ENCODE results near the gene RSPO4.
"Not testable (repeated sequence)": the region's sequence is repeated elsewhere in the genome, so short reads cannot be mapped to it uniquely, and the experiment has no call there.

Gene RSPO4

GRCh38 chr20:1003920-1004697 lies 2.0 kb upstream of the RSPO4 start:
- DNase-seq: no peak

- DNase-seq: no peak
Measured at GRCh38 chr20:1002682-1003561, 811 bp upstream of the RSPO4 start.

GRCh38 chr20:1001116-1001515 lies 995 bp downstream of the RSPO4 start:
- DNase-seq: no peak

- DNase-seq: no peak
Measured at GRCh38 chr20:998231-998830, 3.8 kb downstream of the RSPO4 start.

- no peak for DNase-seq
Measured at GRCh38 chr20:997486-997885, 4.6 kb downstream of the RSPO4 start.

- DNase-seq: no peak
Measured at GRCh38 chr20:997016-997415, 5.1 kb downstream of the RSPO4 start.

DNA sequence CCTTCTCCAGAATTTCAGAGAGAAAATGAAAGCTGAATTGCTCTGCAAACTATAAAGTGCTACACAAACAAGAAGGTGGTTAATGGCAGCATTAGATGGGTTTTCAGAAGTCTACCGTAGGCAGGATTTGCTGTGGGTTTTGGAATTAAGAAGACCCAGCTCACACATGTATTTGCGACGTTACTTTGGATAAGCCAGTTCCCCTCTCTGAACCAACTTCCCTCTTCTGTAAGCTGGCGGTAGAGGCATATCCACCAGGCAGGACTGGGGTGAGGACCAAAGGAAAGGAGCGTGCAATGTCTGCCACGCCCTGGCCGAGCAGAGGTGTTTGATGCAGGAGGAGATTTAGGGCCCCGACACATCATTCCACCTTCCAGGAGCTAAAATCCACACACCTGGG lies 6.9 kb downstream of the RSPO4 start:
- no peak for DNase-seq

DNA sequence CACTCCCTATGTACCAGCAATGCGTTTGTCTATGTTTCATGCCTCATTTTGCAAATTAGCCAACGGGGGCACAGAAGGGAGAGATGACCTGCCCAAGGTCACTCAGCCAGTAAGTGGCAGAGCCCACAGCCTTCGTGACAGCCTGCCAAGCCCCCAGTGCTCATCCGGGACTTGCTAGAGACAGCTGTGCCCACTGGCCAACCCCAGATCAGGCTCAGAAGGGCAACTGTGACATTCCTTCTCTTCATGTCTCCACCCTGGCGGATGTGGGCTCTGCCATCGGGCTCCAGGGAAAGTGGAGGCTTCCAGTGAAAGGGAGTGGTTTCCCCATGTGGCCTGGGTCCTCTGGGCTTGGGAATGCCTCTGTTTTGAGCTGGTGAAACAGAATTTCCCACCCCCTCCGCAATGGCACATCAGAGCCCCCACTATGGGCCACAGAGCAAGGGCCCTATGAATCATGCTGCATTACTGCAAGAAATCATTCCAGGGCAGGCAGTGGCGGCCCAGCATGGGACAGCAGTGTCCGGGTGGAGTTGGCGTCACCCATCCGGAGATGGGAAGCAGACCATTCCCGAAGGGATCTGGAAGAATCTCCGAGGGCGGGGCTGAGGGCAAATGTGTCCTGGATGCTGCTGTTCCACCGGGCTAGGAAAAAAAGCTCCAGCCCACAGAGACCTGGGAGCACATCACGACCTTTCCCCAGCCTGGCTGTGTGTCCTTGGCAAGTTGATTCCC lies 9.1 kb downstream of the RSPO4 start:
- DNase-seq: no peak

DNA sequence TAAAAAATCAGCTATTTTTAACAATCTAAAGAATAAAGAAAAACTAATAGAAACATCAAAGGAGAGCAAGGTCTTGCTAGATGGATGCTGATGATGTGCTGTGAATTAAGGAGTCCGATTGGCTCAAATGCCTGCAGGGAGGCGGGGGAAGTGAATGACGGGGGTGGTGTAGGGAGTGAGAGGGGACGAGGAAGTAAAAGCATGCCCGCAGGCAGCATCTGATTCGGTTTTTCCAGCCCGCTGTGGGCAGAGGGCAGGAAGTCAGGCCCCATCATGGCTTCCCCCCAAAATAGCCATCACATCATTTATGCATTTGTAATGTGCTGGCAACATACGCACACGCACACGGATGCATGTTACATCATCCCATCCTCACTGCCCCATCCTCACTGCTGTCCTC lies 10.3 kb downstream of the RSPO4 start:
- no peak for DNase-seq

GRCh38 chr20:990293-990959 lies 11.7 kb downstream of the RSPO4 start:
- DNase-seq: no peak

- DNase-seq: no peak
Measured at GRCh38 chr20:988272-988671, 13.8 kb downstream of the RSPO4 start.

DNA sequence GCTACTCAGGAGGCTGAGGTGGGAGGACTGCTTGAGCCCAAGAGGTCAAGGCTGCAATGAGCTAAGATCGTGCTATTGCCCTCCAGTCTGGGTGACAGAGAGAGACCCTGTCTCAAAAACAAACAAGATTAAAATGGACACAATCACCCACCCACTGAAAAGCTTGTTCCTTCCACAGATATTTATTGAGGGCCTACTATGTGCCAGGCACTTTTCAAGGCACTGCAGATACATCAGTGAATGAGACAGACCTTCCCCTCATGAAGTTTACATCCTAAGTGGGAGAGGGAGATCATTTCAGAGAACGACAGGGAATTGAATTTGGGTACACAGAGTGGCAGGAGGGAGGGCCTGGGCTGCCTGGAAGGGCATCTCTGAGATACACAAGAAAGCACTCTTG lies 14.4 kb downstream of the RSPO4 start:
- DNase-seq: no peak

- DNase-seq: no peak
Measured at GRCh38 chr20:986733-987355, 15.3 kb downstream of the RSPO4 start.

- DNase-seq: not testable (repeated sequence)
Measured at GRCh38 chr20:984994-985393, 17.1 kb downstream of the RSPO4 start.

GRCh38 chr20:982754-983153 lies 19.4 kb downstream of the RSPO4 start:
- DNase-seq: no peak

DNA sequence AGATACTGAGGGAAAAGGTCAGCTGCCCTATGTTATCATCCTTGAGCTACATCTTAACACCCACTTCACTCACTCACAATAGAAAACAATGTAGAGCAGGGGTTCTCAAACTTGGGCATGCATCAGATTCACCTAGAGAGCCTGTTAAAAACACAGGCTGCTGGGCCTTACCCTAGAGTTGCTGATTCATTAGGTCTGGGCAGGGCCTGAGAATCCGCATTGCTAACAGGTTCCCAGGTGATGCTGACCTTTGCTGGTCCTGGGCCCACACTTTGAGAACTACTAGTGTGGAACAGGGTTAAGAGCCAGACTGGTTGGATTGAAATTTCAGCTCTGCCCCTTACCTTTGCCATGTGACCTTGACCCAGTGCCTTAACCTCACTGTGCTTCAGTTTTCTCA lies 25.1 kb downstream of the RSPO4 start:
- no peak for DNase-seq

DNA sequence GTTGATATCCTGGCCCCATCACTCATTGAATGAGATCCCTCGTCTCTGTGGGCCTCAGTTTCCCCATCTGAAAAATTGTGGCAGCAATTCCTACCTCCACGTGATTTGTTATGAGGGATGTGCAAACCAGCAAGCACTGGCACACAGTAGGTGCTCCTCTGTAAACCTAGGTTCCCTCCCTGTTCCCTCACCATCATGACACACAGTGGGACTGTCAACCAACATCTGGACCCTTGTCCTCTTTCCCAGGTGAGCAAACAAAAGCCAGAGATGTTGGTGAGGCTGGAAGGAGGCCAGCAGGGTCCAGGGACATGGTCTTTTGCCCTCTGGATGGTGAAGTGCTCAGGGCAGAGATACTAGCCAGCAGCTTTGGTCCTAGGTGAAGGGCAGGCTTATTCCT lies 26.1 kb downstream of the RSPO4 start:
- no peak for DNase-seq

DNA sequence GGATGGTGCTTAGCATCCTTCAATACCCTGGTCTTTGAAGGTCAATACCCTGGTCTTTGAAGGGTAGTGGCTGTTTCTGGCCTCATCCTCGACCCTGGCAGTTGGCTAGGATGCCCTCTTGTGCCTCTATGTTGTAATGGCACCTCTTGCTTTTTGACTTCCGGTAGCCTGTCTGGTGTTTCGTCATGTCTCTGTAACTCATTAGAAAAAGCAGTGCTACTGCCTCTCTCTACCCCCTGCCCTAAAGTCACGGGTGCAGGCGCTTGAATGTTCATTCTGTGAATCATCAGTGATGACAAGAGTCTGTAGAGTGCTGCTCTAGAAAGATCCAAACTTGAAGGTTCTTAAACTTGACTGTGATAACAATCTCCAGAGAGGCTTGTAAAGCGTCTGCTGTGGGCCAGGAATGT lies 28.3 kb downstream of the RSPO4 start:
- no peak for DNase-seq

DNA sequence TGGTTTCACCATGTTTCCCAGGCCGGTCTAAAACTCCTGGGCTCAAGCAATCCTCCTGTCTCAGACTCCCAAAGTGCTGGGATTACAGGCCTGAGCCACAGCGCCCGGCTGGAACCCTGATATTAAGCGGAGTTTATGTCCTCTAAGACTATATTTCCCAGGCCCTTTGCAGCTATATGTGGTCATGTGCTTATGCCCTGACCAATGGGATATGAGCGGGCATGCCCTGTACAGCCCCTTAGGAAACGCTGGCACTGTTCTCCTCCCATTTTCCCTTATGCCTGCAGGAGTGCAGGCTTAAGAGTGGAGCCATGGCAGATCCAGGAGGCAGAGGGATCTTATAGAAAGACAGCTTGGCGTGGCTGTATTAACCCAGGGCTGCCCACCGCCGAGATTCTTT lies 29.9 kb downstream of the RSPO4 start:
- no peak for DNase-seq

GRCh38 chr20:971346-971745 lies 30.8 kb downstream of the RSPO4 start:
- DNase-seq: no peak

DNA sequence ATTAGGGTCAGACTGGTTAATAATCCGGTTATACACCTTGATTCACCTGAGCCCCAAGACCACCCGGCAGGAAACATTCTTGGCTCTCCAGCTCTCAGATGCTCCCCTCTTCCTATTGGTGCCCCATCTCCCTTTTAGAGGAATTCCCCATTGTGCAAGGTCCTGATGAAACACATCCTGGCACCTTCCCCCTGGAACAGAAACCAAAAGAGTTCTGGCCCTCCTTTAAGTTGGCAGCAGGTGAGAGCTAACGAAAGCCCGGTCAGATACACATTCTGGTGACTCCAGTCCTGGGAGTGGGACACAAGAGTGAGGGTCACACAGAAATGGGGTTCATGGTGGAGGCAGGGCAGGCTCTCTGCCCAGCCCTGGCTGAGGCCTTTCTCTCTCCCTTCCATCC lies 32.2 kb downstream of the RSPO4 start:
- DNase-seq: no peak

All from NCI-H1105 (cell line).